ENCODE results near the gene LRRC3B.

Gene LRRC3B

DNA sequence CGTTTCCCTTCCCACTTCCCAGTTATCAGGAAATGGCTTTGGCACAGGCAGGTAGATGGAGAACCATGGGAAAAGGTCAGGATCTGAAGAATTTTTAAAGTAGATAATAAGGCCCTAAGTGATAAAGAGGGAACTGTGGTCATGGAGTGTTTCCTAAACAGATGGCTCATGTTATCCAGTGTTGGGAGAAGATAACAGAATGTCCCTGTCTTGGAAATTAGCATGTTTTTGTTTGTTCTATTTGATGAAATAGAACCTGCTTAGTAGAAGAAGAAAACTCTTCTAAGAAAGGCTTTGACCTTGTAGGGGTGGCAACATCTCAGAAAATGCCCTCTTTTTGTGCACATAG, 8.8 kb downstream of the LRRC3B start:
- DNase-seq (ENCODE audit: low spot score): no peak

GRCh38 chr3:26634601-26635000, 12.0 kb downstream of the LRRC3B start:
- no peak for DNase-seq (ENCODE audit: low spot score)

DNA sequence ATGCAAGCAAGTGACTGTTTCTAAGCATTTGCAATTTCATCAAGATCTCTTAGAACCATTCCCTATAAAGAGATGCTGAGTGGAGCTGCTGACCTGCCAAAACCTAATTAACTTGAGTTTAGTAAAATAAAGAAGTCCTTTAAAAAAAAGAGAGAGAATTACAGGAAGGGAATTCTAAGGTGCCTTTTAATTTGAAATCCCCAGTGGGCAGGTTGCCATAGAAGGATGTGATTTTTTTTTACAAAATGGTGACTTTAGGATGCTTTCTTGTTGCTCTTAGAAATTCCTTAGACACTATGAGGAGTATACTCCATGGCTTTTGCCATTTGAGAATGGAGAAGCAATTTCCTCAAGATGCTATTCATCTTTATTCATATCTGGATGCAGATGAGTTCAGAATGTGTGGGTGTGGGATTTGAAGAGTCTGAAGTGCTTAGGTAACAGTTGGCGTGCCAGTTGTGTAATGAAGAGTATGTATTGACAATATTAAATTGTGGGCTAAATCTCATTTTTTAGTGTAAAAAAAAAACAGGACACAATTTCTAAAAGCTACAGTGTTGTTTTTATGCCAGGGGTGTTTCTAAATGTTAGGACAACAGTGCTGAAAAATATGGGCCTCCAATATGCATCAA, 13.6 kb downstream of the LRRC3B start:
- DNase-seq (ENCODE audit: low spot score): no peak

DNA sequence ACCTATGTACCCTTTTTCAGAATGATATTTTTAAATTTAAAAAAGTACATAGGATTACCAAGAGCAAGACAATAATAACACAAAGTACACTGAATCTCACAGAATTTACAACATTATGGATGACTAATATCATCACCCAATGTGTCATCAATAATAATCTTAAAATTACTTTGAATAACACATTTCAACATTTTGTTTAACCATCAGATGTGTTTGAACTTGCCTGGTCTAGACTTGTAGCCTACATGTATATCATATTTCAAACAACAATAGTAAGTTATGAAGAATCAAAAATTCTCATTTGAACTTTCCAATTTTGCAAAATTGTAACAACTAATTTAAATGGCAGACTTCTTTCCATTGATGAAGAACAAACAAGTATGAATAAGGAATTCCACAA, 15.1 kb downstream of the LRRC3B start:
- no peak for DNase-seq (ENCODE audit: low spot score)

GRCh38 chr3:26638113-26638512, 15.5 kb downstream of the LRRC3B start:
- no peak for DNase-seq (ENCODE audit: low spot score)

DNA sequence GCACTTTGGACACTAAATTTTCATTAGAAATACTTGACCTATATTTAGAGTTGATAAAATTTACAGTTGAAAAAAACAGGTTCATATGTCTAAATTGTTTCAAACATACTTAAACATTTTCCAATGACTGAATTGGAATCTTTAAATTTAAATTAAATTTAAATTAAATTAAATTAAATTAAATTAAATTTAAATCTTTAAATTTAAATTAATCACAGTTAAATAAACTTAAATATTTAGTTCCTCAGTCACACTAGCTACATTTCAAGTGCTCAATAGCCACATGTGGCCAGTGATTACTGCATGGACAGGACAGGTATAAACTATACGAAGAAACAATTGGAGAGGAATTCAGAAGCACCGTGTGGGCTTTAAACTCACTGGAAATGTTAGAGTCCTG, 16.8 kb downstream of the LRRC3B start:
- DNase-seq (ENCODE audit: low spot score): no peak

DNA sequence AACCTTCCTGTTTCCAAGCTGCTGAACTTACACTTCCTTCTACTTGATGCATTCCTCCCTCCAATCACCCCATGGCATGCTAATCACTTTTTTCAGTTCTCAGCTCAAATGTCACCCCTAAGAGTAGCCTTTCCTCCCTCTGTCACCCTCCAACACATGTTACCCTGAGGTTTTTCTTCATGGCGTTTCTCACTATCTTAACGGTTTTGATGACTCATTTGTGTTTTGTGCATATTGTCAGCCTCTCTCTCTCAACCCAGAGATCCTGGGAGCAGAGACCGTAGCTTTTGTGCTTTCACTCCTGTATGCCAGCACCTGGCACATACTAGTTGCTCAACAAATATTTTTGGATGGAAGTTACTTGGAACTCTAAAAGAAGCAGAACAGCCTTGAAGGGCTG, 24.5 kb downstream of the LRRC3B start:
- DNase-seq (ENCODE audit: low spot score): no peak

GRCh38 chr3:26648461-26648860, 25.9 kb downstream of the LRRC3B start:
- no peak for DNase-seq (ENCODE audit: low spot score)

- DNase-seq (ENCODE audit: low spot score): no peak
Measured at GRCh38 chr3:26652164-26652563, 29.6 kb downstream of the LRRC3B start.

DNA sequence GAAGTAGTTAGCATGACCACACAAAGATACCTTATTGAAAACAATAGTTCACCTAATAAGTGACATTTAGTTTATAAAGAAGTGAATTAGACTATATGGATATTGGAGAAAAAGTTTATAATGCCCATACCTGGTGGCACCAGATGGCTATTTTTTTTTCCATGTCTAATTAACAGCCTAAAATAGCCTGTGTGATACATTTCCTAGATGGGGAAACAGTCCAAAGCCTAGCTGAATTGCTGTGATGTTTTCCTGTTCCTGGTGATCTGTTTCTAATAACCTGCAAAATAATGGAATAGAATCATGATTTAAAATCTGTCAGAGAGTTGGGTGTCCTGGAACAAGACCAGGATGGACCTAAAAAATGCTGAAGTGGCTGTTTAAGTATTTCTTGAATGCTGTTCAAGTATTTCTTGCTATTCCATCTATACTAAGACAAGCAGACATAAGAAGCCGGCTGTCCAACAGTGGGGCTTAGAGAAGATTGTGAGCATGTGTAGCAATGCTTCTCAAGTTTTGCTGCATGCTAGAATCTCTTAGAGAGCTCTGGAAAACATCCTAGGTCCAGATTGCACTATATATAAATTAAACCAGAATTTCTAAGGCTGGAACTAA, 31.3 kb downstream of the LRRC3B start:
- no peak for DNase-seq (ENCODE audit: low spot score)

DNA sequence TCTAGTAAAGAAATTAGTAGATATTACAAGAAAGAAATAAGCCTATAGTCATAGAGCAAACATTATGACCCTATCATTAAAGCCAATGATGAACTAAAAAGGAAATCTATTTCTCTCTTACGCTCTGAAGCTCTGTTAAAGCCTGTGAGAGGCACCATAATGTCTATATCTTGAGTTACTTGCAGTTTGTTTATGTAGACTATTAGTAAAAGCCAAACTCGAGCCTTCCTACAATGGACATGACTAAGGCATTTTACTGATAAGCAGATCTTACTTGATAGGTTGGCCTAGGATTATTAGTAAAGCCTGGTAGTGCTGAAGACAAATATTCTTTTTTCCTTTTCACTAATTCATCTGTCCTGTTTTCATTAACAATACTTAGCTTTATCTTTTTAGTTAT, 32.7 kb downstream of the LRRC3B start:
- no peak for DNase-seq (ENCODE audit: low spot score)

DNA sequence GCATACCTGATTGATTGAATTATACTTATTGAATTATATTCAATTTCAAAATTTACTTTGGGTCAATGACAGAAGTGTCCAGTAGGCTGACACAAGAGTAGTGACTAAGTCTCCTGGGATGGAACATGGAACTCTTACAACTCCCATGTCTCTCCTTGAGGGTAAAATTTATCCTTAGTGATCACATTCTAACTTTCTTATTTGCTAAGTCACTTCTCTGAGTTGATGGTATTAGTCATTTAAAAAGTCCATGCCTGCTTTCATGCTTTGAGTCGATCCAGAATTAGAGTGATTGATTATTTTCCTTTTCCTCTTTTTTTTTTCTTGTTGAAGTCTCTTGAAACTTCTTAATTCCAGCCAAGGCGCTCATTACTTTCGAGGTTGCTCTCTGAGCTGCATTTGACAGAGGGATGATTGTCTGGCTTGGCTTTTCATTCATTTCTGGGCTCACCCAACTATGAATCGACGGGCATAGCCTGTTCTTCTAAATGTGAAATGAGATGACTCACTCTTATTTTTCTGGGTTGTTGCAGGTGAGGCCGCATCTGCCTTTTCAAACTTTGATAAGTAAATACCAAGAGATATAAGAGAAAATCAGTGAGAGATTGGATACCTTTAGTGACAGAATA, 34.9 kb downstream of the LRRC3B start:
- DNase-seq (ENCODE audit: low spot score): no peak

GRCh38 chr3:26668171-26668570, 45.6 kb downstream of the LRRC3B start:
- no peak for DNase-seq (ENCODE audit: low spot score)

- DNase-seq (ENCODE audit: low spot score): no peak
Measured at GRCh38 chr3:26668696-26669095, 46.1 kb downstream of the LRRC3B start.

DNA sequence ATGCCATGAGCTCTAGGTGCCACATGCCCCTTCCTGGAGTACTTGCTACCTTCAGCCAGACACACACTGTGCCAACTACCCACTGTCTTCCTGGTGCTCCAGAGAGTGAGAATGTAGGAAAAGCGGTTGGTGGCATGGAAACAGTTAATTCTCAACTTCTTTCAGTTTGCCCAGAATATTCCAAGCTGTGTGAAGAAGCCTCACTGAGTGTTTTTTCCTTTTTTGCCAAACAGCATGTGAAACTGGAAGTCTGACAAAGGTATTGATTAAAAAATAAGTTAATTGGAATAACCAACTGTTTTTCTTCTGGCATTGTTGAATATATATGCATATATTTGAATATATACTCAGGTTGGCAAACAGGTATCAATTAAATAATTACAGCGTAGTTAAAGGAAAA, 52.8 kb downstream of the LRRC3B start:
- DNase-seq (ENCODE audit: low spot score): no peak

DNA sequence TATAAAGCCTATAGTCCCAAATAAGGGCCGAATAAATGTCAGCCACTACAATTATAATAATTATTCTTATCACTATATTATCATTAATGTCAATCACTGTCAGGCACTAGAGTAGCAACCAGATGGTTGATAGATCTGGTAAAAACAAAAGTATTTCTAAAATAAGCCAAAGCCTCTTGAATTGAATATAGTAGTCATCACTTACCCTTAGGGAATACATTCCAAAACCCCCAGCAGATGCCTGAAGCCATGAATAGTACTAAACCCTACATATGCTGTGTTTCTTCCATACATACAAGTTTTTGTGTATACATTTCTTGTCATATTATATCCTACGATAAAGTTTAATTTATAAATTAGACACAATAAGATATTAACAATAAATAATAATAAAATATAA, 59.1 kb downstream of the LRRC3B start:
- no peak for DNase-seq (ENCODE audit: low spot score)

- no peak for DNase-seq (ENCODE audit: low spot score)
Measured at GRCh38 chr3:26682406-26682805, 59.8 kb downstream of the LRRC3B start.

GRCh38 chr3:26683902-26684301, 61.3 kb downstream of the LRRC3B start:
- DNase-seq (ENCODE audit: low spot score): no peak

GRCh38 chr3:26687466-26687865, 64.9 kb downstream of the LRRC3B start:
- no peak for DNase-seq (ENCODE audit: low spot score)

DNA sequence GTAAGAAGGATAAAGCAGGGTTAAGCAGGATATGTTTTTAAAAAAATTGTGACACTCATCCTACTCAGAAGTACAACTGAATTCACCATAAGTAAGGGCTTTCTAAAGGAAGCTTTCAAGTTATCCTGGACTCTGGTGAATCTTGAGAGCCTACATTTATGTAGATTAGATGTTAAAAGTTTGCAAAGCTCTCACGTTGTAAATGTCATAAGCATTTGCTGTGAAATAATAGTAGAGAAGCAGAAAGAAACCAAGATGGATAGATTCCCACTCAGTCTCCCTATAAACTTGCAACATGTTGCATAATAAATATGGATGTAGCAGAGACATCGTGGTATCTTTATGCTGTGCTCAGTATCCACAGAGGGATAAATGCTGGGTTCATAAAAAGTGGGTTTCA, 77.0 kb downstream of the LRRC3B start:
- DNase-seq (ENCODE audit: low spot score): no peak

- no peak for DNase-seq (ENCODE audit: low spot score)
Measured at GRCh38 chr3:26703519-26703918, 80.9 kb downstream of the LRRC3B start.

- DNase-seq (ENCODE audit: low spot score): no peak
Measured at GRCh38 chr3:26704736-26705135, 82.2 kb downstream of the LRRC3B start.

- DNase-seq (ENCODE audit: low spot score): no peak
Measured at GRCh38 chr3:26708501-26708900, 85.9 kb downstream of the LRRC3B start.
